HCT116 (cell line): ENCODE data around the gene ATG16L1. TPM values are rescaled to one million over a fixed set of nuclear protein-coding genes. Genes with fewer than 3 reads are reported as not detected.

Source experiments
- ATAC-seq: fragments of 200-7000 bp; cut with Tn5 transposase; 2 replicates; pipeline ENCODE4 v1.9.1; 2020; ENCODE audit warnings: mild to moderate bottlenecking, moderate library complexity
- BruUV-seq: library from RNA; stranded (reverse); fragments of 400-500 nt; replicated peaks from 2 replicates; lab custom pipeline; 2021; lab: Mats Ljungman, UMichigan
- CTCF ChIA-PET: fragments of 300-600 bp; sonication (Branson Sonifier 250); formaldehyde crosslinking; loops from one replicate; lab custom pipeline; 2021; ENCODE audit warnings: antibody characterized with exemption; lab: Charles Lee
- POLR2A ChIA-PET: fragments of 300-600, 350-600 bp; sonication (Branson Sonifier 250); formaldehyde crosslinking; loops from one replicate; lab custom pipeline; 2021; ENCODE audit warnings: antibody characterized with exemption; lab: Charles Lee
- RAD21 ChIA-PET, 2 experiments: fragments of 300-600 bp; sonication (Branson Sonifier 250); formaldehyde crosslinking; loops; one replicate each; lab custom pipeline; 2023; ENCODE audit warnings: low total read pairs in 2 of 2; ENCODE audit not compliant: uncharacterized antibody in 2 of 2, unreplicated experiment in 2 of 2, low non-redundant PET in 1 of 2; lab: Charles Lee
- DNase-seq: peaks from one replicate; pipeline ENCODE4 v3.0.0-alpha.2; 2010; ENCODE audit warnings: low read depth, low spot score
- H2AFZ ChIP-seq: fragments of 200-600 bp; shearing (Covaris generic), sonication (generic); 2 replicates; pipeline ENCODE4 v1.6.1; 2017; ENCODE audit warnings: low read depth, mixed run types, mixed read lengths, antibody characterized with exemption, low read length; ENCODE audit not compliant: poor library complexity, severe bottlenecking
- H3K27ac ChIP-seq: 2 replicates; pipeline ENCODE4 v1.5.1; 2012; ENCODE audit warnings: low read depth, low read length
- H3K27me3 ChIP-seq: fragments of 200-600 bp; sonication (generic); 2 replicates; pipeline ENCODE4 v1.6.1; 2016; ENCODE audit warnings: mixed run types, low read length, mixed read lengths; ENCODE audit not compliant: insufficient read depth
- H3K36me3 ChIP-seq, 2 experiments: fragments of 200-500 bp in 1 of 2; fragments of 200-600 bp in 1 of 2; sonication (Bioruptor generic) in 1 of 2; sonication (generic) in 1 of 2; 2 replicates each; pipeline versions ENCODE4 v1.5.1 to v1.6.1; 2014 to 2016; ENCODE audit warnings: low read length in 2 of 2, inconsistent platforms in 1 of 2, mixed read lengths in 1 of 2, mixed run types in 1 of 2; ENCODE audit not compliant: insufficient read depth in 2 of 2, control insufficient read depth in 1 of 2
- H3K4me1 ChIP-seq, 2 experiments: fragments of 200-600 bp in 1 of 2; sonication (generic) in 1 of 2; 2 replicates each; pipeline versions ENCODE4 v1.5.1 to v1.6.1; 2012 to 2017; ENCODE audit warnings: low read length in 2 of 2, inconsistent platforms in 1 of 2, mild to moderate bottlenecking in 1 of 2, mixed read lengths in 1 of 2, mixed run types in 1 of 2, moderate library complexity in 1 of 2; ENCODE audit not compliant: insufficient read depth in 2 of 2, control insufficient read depth in 1 of 2
- H3K4me2 ChIP-seq: fragments of 200-600 bp; sonication (generic); 2 replicates; pipeline ENCODE4 v1.6.1; 2017; ENCODE audit warnings: mixed run types, low read length, mixed read lengths
- H3K4me3 ChIP-seq, 2 experiments: fragments of 200-600 bp in 1 of 2; sonication (generic) in 1 of 2; replicated peaks in 1 of 2; 2 replicates each; pipeline ENCODE4 v1.5.1; 2011 to 2016; ENCODE audit warnings: low read length in 2 of 2, control low read depth in 1 of 2, low read depth in 1 of 2, mild to moderate bottlenecking in 1 of 2, mixed read lengths in 1 of 2, mixed run types in 1 of 2
- H3K79me2 ChIP-seq: fragments of 200-600 bp; sonication (generic); 2 replicates; pipeline ENCODE4 v1.6.1; 2017; ENCODE audit warnings: mild to moderate bottlenecking, mixed run types, low read length, moderate library complexity, mixed read lengths; ENCODE audit not compliant: insufficient read depth
- H3K9ac ChIP-seq: fragments of 200-600 bp; sonication (generic); 2 replicates; pipeline ENCODE4 v1.6.1; 2016; ENCODE audit warnings: low read length, mixed read lengths
- H3K9me2 ChIP-seq: fragments of 200-600 bp; sonication (generic), shearing (Covaris generic); 2 replicates; pipeline ENCODE4 v1.6.1; 2017; ENCODE audit warnings: mixed run types, mild to moderate bottlenecking, moderate library complexity; ENCODE audit not compliant: insufficient read depth
- H3K9me3 ChIP-seq, 2 experiments: fragments of 200-500 bp in 1 of 2; fragments of 200-600 bp in 1 of 2; sonication (Bioruptor generic) in 1 of 2; sonication (generic) in 1 of 2; 2 replicates each; pipeline ENCODE4 v1.6.1; 2014 to 2017; ENCODE audit warnings: low read length in 2 of 2, mixed read lengths in 2 of 2, inconsistent platforms in 1 of 2, low read depth in 1 of 2, mild to moderate bottlenecking in 1 of 2, mixed run types in 1 of 2, moderate library complexity in 1 of 2; ENCODE audit not compliant: control insufficient read depth in 1 of 2, insufficient read depth in 1 of 2
- H4K20me1 ChIP-seq: fragments of 200-600 bp; sonication (generic), shearing (Covaris generic); 2 replicates; pipeline ENCODE4 v1.6.1; 2017; ENCODE audit warnings: mixed run types, mild to moderate bottlenecking, moderate library complexity; ENCODE audit not compliant: insufficient read depth
- EGR1 ChIP-seq: IDR thresholded peaks from 2 replicates; pipeline ENCODE4 v1.6.1; 2012; ENCODE audit warnings: low read depth
- ELF1 ChIP-seq: IDR thresholded peaks from 2 replicates; pipeline ENCODE4 v1.6.1; 2012; ENCODE audit warnings: low read depth, borderline replicate concordance
- EZH2 ChIP-seq: fragments of 200-600 bp; sonication (generic); IDR thresholded peaks from 2 replicates; pipeline ENCODE4 v1.6.1; 2017; ENCODE audit warnings: antibody characterized with exemption, mixed run types
- EZH2phosphoT487 ChIP-seq: fragments of 200-600 bp; IDR thresholded peaks from 2 replicates; pipeline ENCODE4 v1.6.1; 2018; ENCODE audit warnings: antibody characterized with exemption, borderline replicate concordance
- JUND ChIP-seq: IDR thresholded peaks from 2 replicates; pipeline ENCODE4 v1.6.1; 2012
- POLR2AphosphoS5 ChIP-seq: IDR thresholded peaks from 2 replicates; pipeline ENCODE4 v1.6.1; 2011; ENCODE audit warnings: mild to moderate bottlenecking, low read depth, low read length, moderate library complexity
- RAD21 ChIP-seq: IDR thresholded peaks from 2 replicates; pipeline ENCODE4 v1.6.1; 2012; ENCODE audit warnings: low read depth, mild to moderate bottlenecking
- SIN3A ChIP-seq: IDR thresholded peaks from 2 replicates; pipeline ENCODE4 v1.6.1; 2012; ENCODE audit warnings: low read depth
- SRF ChIP-seq: IDR thresholded peaks from 2 replicates; pipeline ENCODE4 v1.6.1; 2012; ENCODE audit warnings: low read depth
- ZFX ChIP-seq: fragments of 450-650 bp; IDR thresholded peaks from 2 replicates; pipeline ENCODE4 v1.6.1; 2017
- ZNF274 ChIP-seq: fragments of 200-500 bp; sonication (Bioruptor generic); IDR thresholded peaks from 2 replicates; pipeline ENCODE4 v1.6.1; 2014; ENCODE audit warnings: mild to moderate bottlenecking, low read depth, low read length, inconsistent platforms
- intact Hi-C: fragments of 100-400 bp; cut with micrococcal nuclease; formaldehyde crosslinking; loops from 2 replicates; pipeline ENCODE4 v1.10.0; 2022
- total RNA-seq: library from RNA; stranded (reverse); gene quantifications from one replicate; pipeline ENCODE4 v1.2.1, GENCODE V29; 2021; ENCODE audit not compliant: unreplicated experiment
- TF ChIP-seq, protein P1 (sequence below): IDR thresholded peaks from 2 replicates; pipeline ENCODE4 v1.6.1; 2012; ENCODE audit warnings: low read depth

ATG16L1 gene
- total RNA-seq, 1 experiment from 2014 or later = 43.4 TPM

GRCh38 chr2:233280114-233280693 is 28.7 kb downstream of the ATG16L1 start:
- TF ChIP-seq SRF (no peak), ZNF274 (no peak), EGR1 (no peak), RAD21 (no peak), EZH2phosphoT487 (no peak), ZFX (no peak), JUND (no peak), SIN3A (no peak), ELF1 (no peak), POLR2AphosphoS5 (no peak), EZH2 (no peak)
- TF ChIP-seq, protein P1, sequence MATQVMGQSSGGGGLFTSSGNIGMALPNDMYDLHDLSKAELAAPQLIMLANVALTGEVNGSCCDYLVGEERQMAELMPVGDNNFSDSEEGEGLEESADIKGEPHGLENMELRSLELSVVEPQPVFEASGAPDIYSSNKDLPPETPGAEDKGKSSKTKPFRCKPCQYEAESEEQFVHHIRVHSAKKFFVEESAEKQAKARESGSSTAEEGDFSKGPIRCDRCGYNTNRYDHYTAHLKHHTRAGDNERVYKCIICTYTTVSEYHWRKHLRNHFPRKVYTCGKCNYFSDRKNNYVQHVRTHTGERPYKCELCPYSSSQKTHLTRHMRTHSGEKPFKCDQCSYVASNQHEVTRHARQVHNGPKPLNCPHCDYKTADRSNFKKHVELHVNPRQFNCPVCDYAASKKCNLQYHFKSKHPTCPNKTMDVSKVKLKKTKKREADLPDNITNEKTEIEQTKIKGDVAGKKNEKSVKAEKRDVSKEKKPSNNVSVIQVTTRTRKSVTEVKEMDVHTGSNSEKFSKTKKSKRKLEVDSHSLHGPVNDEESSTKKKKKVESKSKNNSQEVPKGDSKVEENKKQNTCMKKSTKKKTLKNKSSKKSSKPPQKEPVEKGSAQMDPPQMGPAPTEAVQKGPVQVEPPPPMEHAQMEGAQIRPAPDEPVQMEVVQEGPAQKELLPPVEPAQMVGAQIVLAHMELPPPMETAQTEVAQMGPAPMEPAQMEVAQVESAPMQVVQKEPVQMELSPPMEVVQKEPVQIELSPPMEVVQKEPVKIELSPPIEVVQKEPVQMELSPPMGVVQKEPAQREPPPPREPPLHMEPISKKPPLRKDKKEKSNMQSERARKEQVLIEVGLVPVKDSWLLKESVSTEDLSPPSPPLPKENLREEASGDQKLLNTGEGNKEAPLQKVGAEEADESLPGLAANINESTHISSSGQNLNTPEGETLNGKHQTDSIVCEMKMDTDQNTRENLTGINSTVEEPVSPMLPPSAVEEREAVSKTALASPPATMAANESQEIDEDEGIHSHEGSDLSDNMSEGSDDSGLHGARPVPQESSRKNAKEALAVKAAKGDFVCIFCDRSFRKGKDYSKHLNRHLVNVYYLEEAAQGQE = no peak
- POLR2A ChIA-PET = no interaction called here
- no peak overlapping the region for H3K4me3 ChIP-seq
- H3K4me1 ChIP-seq = no peaks in the 10 kb centered on the region
- BruUV-seq = no TSS peak
- DNase-seq (no peak), ATAC-seq (no peak)
- H3K27me3 ChIP-seq = no peaks in the 10 kb centered on the region
- peaks cover 73 to 75% of the 10 kb centered on the region in 2 experiments for H3K36me3 ChIP-seq
- H3K4me2 ChIP-seq = no peak overlapping the region
- CTCF ChIA-PET = no interaction called here
- peaks cover 3% of the 10 kb centered on the region; the same call in 1 of the 2 replicates for H3K79me2 ChIP-seq
- H3K9me2 ChIP-seq = no peaks in the 10 kb centered on the region
- no peak overlapping the region for H3K27ac ChIP-seq
- intact Hi-C loops = loop anchor here (10.0 kb wide), 1 partner anchor 165 kb away; no protein-coding TSS in a partner anchor
- H2AFZ ChIP-seq = no peak overlapping the region
- RAD21 ChIA-PET = no interaction called here
- no peaks in the 10 kb centered on the region for H4K20me1 ChIP-seq
- no peaks in the 10 kb centered on the region for H3K9me3 ChIP-seq
- H3K9ac ChIP-seq = no peak overlapping the region
